HCEC 1CT (cell line): Measurements from ENCODE around the gene FAM43B.
A peak's percentile ranks its signal among the peaks of the same experiment; 100 is the strongest.

ENCODE experiments used
- DNase-seq: peaks from one replicate; pipeline ENCODE4 v3.0.0-alpha.2; 2017

Gene FAM43B

GRCh38 chr1:20593756-20594155 lies 41.4 kb downstream of the FAM43B start:
- no peak for DNase-seq

- no peak for DNase-seq
Observed at GRCh38 chr1:20594746-20595145, 42.4 kb downstream of the FAM43B start.

GRCh38 chr1:20596106-20596505 lies 43.7 kb downstream of the FAM43B start:
- DNase-seq: no peak

GRCh38 chr1:20597650-20598049 lies 45.3 kb downstream of the FAM43B start:
- DNase-seq: no peak

GRCh38 chr1:20600156-20600555 lies 47.8 kb downstream of the FAM43B start:
- no peak for DNase-seq

GRCh38 chr1:20601129-20601825 lies 48.9 kb downstream of the FAM43B start:
- DNase-seq: peak; percentile 64

GRCh38 chr1:20602851-20603450 lies 50.6 kb downstream of the FAM43B start:
- no peak for DNase-seq

- DNase-seq: peak; percentile 99
Observed at GRCh38 chr1:20603504-20604464, 51.4 kb downstream of the FAM43B start.
